Measurements from ENCODE around the gene BLCAP. TPM values are rescaled to one million over a fixed set of nuclear protein-coding genes. Genes with fewer than 3 reads are reported as not detected.

Gene BLCAP
- total RNA-seq, 2 donors from 2014 or later = 24.1 to 44.8 TPM

DNA sequence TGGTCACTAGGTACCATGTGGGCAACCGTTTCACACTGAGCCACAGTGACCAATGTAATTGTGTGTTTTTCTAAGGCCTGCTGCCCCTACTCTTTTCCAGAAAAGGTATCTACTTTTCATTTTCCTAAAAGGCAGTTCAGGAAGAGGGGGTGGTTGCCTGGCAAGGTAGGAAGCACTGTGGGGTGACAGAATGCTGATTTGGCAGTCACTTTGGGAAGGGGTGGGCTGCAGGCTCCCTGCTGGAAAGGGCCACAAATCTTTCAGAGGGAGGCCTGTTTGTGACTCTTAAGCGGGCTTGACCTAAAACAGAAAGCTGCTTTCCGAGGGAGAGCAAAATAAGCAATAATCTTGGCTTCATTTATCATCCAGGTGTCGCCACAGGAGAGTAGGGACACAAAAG is 11.8 kb downstream of the BLCAP start:
- Histone ChIP-seq H3K27ac (no peak overlapping the region), H3K27me3 (no peaks in the 10 kb centered on the region), H3K4me1 (no peaks in the 10 kb centered on the region), H3K36me3 (replicated peaks in 1 of 2; ENCODE audit: insufficient read depth in 1 of 2, low read depth in 2 of 2) (peaks cover 0 to 3% of the 10 kb centered on the region in 2 donors), H3K4me3 (no peak overlapping the region), H3K9me3 (no peaks in the 10 kb centered on the region)
- 80 to 89% methylated on average over 4 of the region's 4 CpGs for WGBS, 2 donors
- TF ChIP-seq POLR2A (IDR thresholded peaks at IDR 0.05) = no peak
- TF ChIP-seq, protein P1, sequence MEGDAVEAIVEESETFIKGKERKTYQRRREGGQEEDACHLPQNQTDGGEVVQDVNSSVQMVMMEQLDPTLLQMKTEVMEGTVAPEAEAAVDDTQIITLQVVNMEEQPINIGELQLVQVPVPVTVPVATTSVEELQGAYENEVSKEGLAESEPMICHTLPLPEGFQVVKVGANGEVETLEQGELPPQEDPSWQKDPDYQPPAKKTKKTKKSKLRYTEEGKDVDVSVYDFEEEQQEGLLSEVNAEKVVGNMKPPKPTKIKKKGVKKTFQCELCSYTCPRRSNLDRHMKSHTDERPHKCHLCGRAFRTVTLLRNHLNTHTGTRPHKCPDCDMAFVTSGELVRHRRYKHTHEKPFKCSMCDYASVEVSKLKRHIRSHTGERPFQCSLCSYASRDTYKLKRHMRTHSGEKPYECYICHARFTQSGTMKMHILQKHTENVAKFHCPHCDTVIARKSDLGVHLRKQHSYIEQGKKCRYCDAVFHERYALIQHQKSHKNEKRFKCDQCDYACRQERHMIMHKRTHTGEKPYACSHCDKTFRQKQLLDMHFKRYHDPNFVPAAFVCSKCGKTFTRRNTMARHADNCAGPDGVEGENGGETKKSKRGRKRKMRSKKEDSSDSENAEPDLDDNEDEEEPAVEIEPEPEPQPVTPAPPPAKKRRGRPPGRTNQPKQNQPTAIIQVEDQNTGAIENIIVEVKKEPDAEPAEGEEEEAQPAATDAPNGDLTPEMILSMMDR (IDR thresholded peaks at IDR 0.05) = no peak
- no peak for ATAC-seq
- intact Hi-C loops (cut with DNase I) = no loop called here
- DNase-seq = no peak

DNA sequence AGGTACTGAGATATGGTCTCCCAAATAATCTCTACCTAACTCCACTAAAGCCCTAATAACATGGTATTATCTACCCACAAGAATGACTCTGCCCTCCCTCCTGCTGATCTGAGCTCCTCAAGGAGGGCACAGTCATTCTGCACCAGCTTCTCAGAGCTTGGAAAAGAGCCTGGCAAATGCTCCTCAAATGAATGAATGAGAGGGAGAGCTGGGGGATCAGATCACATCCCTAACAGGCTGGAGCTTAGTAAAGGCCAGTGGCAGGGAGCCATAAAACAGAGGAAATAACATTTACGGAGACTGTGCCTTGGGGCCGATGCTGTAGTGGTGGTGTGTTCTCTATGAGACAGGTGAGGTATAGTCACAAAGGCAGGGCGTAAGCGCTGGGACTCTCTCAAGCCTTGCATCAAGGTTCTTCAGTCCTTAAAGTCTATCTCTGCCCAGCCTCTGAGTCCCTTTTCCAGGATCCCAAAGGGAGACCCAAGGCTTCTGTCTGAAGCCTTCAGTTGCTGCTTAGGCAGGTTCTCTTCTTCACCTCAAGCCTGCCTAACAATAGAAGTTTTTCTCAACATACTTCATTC is 13.8 kb downstream of the BLCAP start:
- intact Hi-C loops (cut with DNase I) = no loop called here
- peaks cover 0 to 3% of the 10 kb centered on the region in 2 donors for H3K36me3 ChIP-seq (replicated peaks in 1 of 2; ENCODE audit: insufficient read depth in 1 of 2, low read depth in 2 of 2)
- TF ChIP-seq, protein P1 (IDR thresholded peaks at IDR 0.05) = no peak
- no peak for TF ChIP-seq POLR2A (IDR thresholded peaks at IDR 0.05)
- no peaks in the 10 kb centered on the region for H3K9me3 ChIP-seq
- no peaks in the 10 kb centered on the region for H3K4me1 ChIP-seq
- WGBS, 2 donors = 86 to 100% methylated on average over 4 of the region's 4 CpGs
- H3K27me3 ChIP-seq = no peaks in the 10 kb centered on the region
- no peak overlapping the region for H3K27ac ChIP-seq
- ATAC-seq (no peak), DNase-seq (no peak)
- no peak overlapping the region for H3K4me3 ChIP-seq

DNA sequence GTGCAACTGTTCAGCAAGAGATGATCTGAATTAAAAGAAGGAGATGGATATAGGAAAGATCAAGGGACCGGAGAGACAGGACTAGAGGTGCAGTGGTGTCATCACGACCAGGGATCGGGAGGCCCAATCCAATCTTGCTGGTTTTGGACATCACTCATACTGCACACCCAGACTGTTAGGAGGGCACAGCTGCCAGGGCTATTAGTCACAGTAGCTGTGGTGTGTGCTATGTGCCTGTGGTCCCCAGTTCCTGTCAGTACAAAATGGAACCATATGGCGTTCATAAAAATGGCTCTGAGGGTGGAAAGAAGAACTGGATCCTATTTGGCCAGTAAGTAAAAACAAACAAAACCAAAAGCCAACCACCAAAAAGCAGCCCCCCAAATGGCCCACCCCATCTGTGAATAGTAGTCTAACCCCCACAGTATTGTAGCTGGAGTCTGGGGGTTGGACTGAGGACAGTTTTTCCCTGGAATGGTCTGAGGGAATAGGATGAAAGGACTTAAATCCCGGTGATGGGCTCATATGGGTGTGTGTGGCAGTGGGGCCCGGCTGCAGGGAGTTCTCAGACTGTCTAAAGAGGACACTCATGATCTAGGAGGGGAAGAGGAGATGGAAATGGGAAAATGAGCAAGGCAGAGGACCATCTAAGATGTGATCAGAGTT is 15.9 kb downstream of the BLCAP start:
- H3K36me3 ChIP-seq (replicated peaks in 1 of 2; ENCODE audit: insufficient read depth in 1 of 2, low read depth in 2 of 2) = peaks cover 0 to 3% of the 10 kb centered on the region in 2 donors
- H3K9me3 ChIP-seq = no peaks in the 10 kb centered on the region
- H3K4me3 ChIP-seq = no peak overlapping the region
- H3K4me1 ChIP-seq = no peaks in the 10 kb centered on the region
- no peak for TF ChIP-seq POLR2A (IDR thresholded peaks at IDR 0.05)
- TF ChIP-seq, protein P1 (IDR thresholded peaks at IDR 0.05) = no peak
- H3K27ac ChIP-seq = no peak overlapping the region
- no peaks in the 10 kb centered on the region for H3K27me3 ChIP-seq
- 87 to 94% methylated on average over 6 of the region's 6 CpGs for WGBS, 2 donors
- DNase-seq = no peak
- no peak for ATAC-seq
- intact Hi-C loops (cut with DNase I) = no loop called here

DNA sequence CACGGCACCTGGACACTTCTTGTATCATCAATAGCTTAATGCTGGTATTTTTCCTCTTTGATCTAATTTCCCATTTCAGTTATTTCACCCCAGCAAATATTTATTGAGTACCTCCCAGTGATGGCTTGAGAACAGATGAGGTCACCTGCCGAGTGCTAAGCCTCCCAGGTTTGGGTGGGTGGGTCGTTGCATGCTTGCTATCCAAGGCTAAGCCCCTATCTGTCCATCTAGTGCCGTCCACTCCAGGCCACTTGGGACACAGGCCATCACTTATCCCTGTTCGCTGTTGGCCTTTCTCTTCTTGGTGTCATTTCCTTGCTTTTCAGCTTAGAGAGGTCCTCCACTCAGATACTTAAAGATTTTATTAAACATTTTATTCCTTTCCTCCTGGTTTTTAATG is 17.4 kb downstream of the BLCAP start:
- 88 to 92% methylated on average over 5 of the region's 5 CpGs for WGBS, 2 donors
- H3K4me1 ChIP-seq = no peaks in the 10 kb centered on the region
- no peak for ATAC-seq
- H3K36me3 ChIP-seq (replicated peaks in 1 of 2; ENCODE audit: insufficient read depth in 1 of 2, low read depth in 2 of 2) = peaks cover 0 to 3% of the 10 kb centered on the region in 2 donors
- H3K4me3 ChIP-seq = no peak overlapping the region
- H3K27me3 ChIP-seq = no peaks in the 10 kb centered on the region
- no peak overlapping the region for H3K27ac ChIP-seq
- no peaks in the 10 kb centered on the region for H3K9me3 ChIP-seq
- DNase-seq = no peak
- TF ChIP-seq, protein P1 (IDR thresholded peaks at IDR 0.05) = no peak
- no peak for TF ChIP-seq POLR2A (IDR thresholded peaks at IDR 0.05)
- intact Hi-C loops (cut with DNase I) = no loop called here
